ENCODE data around the gene LRRC59.

The LRRC59 gene

GRCh38 chr17:50426814-50427787 is 29.8 kb upstream of the LRRC59 start:
- Histone ChIP-seq H3K9me3 (ENCODE audit: insufficient read depth, low read length) (no peaks in the 10 kb centered on the region), H3K27ac (ENCODE audit: low read depth, low read length) (peak overlapping the region; percentile 67), H2AFZ (ENCODE audit: low read depth, low read length, severe bottlenecking) (peak overlapping the region; percentile 57), H3K79me2 (ENCODE audit: insufficient read depth, low read length) (0 out of 2 replicates have a peak, but pooled peaks cover 4% of the 10 kb centered on the region), H3K4me2 (ENCODE audit: low read depth, low read length, poor library complexity, severe bottlenecking) (peak overlapping the region; percentile 82), H3K9ac (ENCODE audit: low read length) (peak overlapping the region; percentile 56), H3F3A (ENCODE audit: insufficient read depth) (peaks cover 10% of the 10 kb centered on the region), H3K9me2 (replicated peaks; ENCODE audit: insufficient read depth, low read length) (no peaks in the 10 kb centered on the region), H4K20me1 (ENCODE audit: low read depth, low read length) (no peaks in the 10 kb centered on the region), H3K27me3 (ENCODE audit: low read length) (no peaks in the 10 kb centered on the region), H3K4me3 (ENCODE audit: insufficient read depth, low read length, poor library complexity, severe bottlenecking) (peak overlapping the region; percentile 68), H3K36me3 (ENCODE audit: low read length) (no peaks in the 10 kb centered on the region)
- TF ChIP-seq, protein P1, sequence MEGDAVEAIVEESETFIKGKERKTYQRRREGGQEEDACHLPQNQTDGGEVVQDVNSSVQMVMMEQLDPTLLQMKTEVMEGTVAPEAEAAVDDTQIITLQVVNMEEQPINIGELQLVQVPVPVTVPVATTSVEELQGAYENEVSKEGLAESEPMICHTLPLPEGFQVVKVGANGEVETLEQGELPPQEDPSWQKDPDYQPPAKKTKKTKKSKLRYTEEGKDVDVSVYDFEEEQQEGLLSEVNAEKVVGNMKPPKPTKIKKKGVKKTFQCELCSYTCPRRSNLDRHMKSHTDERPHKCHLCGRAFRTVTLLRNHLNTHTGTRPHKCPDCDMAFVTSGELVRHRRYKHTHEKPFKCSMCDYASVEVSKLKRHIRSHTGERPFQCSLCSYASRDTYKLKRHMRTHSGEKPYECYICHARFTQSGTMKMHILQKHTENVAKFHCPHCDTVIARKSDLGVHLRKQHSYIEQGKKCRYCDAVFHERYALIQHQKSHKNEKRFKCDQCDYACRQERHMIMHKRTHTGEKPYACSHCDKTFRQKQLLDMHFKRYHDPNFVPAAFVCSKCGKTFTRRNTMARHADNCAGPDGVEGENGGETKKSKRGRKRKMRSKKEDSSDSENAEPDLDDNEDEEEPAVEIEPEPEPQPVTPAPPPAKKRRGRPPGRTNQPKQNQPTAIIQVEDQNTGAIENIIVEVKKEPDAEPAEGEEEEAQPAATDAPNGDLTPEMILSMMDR (IDR thresholded peaks at IDR 0.05; ENCODE audit: insufficient read depth, low read length, poor library complexity, severe bottlenecking): peak; percentile 45
- no peak for TF ChIP-seq EZH2phosphoT487 (conservative IDR thresholded peaks at IDR 0.05; ENCODE audit: low read length)

DNA sequence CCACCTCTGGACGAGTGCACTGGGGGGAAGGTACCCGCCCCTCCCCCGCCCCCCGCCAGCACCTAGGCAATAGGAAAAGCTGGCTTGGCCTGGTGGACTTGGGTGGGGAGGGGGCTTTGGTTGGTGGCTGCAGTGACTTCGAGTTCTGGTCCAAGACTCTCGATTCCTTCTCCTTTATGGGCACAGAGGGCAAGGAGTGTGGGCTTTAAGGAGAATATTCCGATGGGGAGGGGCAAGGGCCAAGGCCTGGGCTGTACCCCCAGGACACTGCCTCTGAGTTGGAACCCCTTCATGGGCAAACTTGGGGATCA is 29.1 kb upstream of the LRRC59 start:
- peak overlapping the region; percentile 67 for H2AFZ ChIP-seq (ENCODE audit: low read depth, low read length, severe bottlenecking)
- peak overlapping the region; percentile 68 for H3K4me3 ChIP-seq (ENCODE audit: insufficient read depth, low read length, poor library complexity, severe bottlenecking)

DNA sequence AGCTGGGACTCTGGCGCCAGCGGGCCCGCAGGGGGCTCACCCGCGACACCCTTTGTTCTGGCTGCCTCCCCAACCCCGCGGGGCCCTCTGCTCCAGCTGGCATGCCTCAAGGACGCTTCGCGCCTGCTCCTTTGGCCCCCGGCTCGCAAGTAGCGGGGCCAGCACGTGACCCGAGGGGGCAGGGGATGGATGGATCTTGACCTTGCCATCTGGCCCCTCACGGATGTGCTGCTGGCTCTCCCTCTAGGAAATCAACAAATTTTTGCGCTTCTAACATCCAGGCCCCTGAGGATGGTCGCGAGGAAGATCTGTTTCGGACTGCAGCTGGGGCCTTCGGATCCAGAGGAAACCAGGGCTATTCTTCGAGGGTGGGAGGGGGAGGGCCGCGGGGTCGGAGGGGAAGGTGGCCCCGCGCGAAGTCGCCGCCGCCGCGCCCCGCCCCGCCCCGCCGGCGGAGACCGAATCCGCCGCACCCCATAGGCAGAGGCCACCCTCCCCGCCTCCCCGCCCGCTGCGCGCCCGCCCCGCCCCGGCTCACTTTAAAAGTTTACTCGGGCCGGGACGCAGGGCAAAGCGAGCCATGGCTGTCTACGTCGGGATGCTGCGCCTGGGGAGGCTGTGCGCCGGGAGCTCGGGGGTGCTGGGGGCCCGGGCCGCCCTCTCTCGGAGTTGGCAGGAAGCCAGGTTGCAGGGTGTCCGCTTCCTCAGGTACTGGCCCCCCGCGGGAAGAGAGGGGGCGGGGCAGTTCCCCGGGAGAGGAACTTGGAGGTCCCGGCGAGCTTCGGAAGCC is 28.6 kb upstream of the LRRC59 start, which contains the start of gene ACSF2:
Gene ACSF2, plus strand, starts transcription at position 537 of the 790 bp plus-strand sequence. Its CDS starts 44 bp downstream, at position 581.
- Histone ChIP-seq H3K9ac (ENCODE audit: low read length) (peak within 1 kb of the TSS; percentile 56), H2AFZ (ENCODE audit: low read depth, low read length, severe bottlenecking) (peak within 1 kb of the TSS; percentile 75), H3K9me2 (replicated peaks; ENCODE audit: insufficient read depth, low read length) (no peaks in the 10 kb centered on the region), H3F3A (ENCODE audit: insufficient read depth) (peaks cover 16% of the 10 kb centered on the region), H3K27me3 (ENCODE audit: low read length) (no peaks in the 10 kb centered on the region), H4K20me1 (ENCODE audit: low read depth, low read length) (no peaks in the 10 kb centered on the region), H3K4me3 (ENCODE audit: insufficient read depth, low read length, poor library complexity, severe bottlenecking) (peak within 1 kb of the TSS; percentile 68), H3K36me3 (ENCODE audit: low read length) (no peaks in the 10 kb centered on the region), H3K9me3 (ENCODE audit: insufficient read depth, low read length) (no peaks in the 10 kb centered on the region), H3K27ac (ENCODE audit: low read depth, low read length) (peak within 1 kb of the TSS; percentile 67), H3K79me2 (ENCODE audit: insufficient read depth, low read length) (0 out of 2 replicates have a peak, but pooled peaks cover 4% of the 10 kb centered on the region), H3K4me2 (ENCODE audit: low read depth, low read length, poor library complexity, severe bottlenecking) (peak within 1 kb of the TSS; percentile 82)
- TF ChIP-seq, protein P1 (IDR thresholded peaks at IDR 0.05; ENCODE audit: insufficient read depth, low read length, poor library complexity, severe bottlenecking): no peak
- TF ChIP-seq EZH2phosphoT487 (conservative IDR thresholded peaks at IDR 0.05; ENCODE audit: low read length): no peak

More for the DNA sequence above, 29.1 kb upstream of the LRRC59 start:
- Histone ChIP-seq H3K4me2 (ENCODE audit: low read depth, low read length, poor library complexity, severe bottlenecking) (peak overlapping the region; percentile 82), H3F3A (ENCODE audit: insufficient read depth) (peaks cover 16% of the 10 kb centered on the region), H3K9me2 (replicated peaks; ENCODE audit: insufficient read depth, low read length) (no peaks in the 10 kb centered on the region), H3K9ac (ENCODE audit: low read length) (peak overlapping the region; percentile 56), H4K20me1 (ENCODE audit: low read depth, low read length) (no peaks in the 10 kb centered on the region), H3K27ac (ENCODE audit: low read depth, low read length) (peak overlapping the region; percentile 67), H3K27me3 (ENCODE audit: low read length) (no peaks in the 10 kb centered on the region), H3K36me3 (ENCODE audit: low read length) (no peaks in the 10 kb centered on the region), H3K79me2 (ENCODE audit: insufficient read depth, low read length) (0 out of 2 replicates have a peak, but pooled peaks cover 4% of the 10 kb centered on the region), H3K9me3 (ENCODE audit: insufficient read depth, low read length) (no peaks in the 10 kb centered on the region)
- TF ChIP-seq EZH2phosphoT487 (conservative IDR thresholded peaks at IDR 0.05; ENCODE audit: low read length): no peak
- TF ChIP-seq, protein P1 (IDR thresholded peaks at IDR 0.05; ENCODE audit: insufficient read depth, low read length, poor library complexity, severe bottlenecking): no peak

Data from SU-DHL-6 (cell line).